Prostate gland (tissue), 2 donors: Measurements from ENCODE around the gene CLEC16A. TPM values are rescaled to one million over a fixed set of nuclear protein-coding genes. Genes with fewer than 3 reads are reported as not detected.

Source experiments
- DNase-seq: peaks from one replicate; pipeline ENCODE4 v3.0.0-alpha.2; 2019; ENCODE audit warnings: low spot score
- H3K27ac ChIP-seq, 2 donors: fragments of 200-600 bp; sonication (generic); 2 replicates each; pipeline ENCODE4 v1.5.1; 2017 to 2019
- H3K27me3 ChIP-seq: fragments of 200-600 bp; sonication (generic); replicated peaks from 2 replicates; pipeline ENCODE4 v1.5.1; 2019; ENCODE audit not compliant: insufficient read depth
- H3K36me3 ChIP-seq, 2 donors: fragments of 200-600 bp; sonication (generic); 1 replicate in 1 of 2; 2 replicates in 1 of 2; pipeline versions ENCODE4 v1.5.1 to v1.8.1; 2017 to 2019
- H3K4me1 ChIP-seq: fragments of 200-600 bp; sonication (generic); replicated peaks from 2 replicates; pipeline ENCODE4 v1.5.1; 2019
- H3K4me3 ChIP-seq, 2 donors: fragments of 200-600 bp; sonication (generic); 2 replicates each; pipeline ENCODE4 v1.5.1; 2017 to 2019
- H3K9me3 ChIP-seq: fragments of 200-600 bp; sonication (generic); 2 replicates; pipeline ENCODE4 v1.5.1; 2017
- CTCF ChIP-seq, 4 experiments: fragments of 200-600 bp in 2 of 4; fragments of 450-650 bp in 2 of 4; sonication (generic) in 2 of 4; IDR thresholded peaks; 1 replicate in 3 of 4; 2 replicates in 1 of 4; pipeline ENCODE4 v1.5.1; 2016 to 2019; ENCODE audit warnings: antibody characterized with exemption in 4 of 4, mild to moderate bottlenecking in 2 of 4, moderate library complexity in 2 of 4
- POLR2A ChIP-seq: fragments of 450-650 bp; IDR thresholded peaks from one replicate; pipeline ENCODE4 v1.6.1; 2016; ENCODE audit warnings: antibody characterized with exemption, mild to moderate bottlenecking
- POLR2AphosphoS5 ChIP-seq: sonication (generic); formaldehyde crosslinking; IDR thresholded peaks from one replicate; pipeline ENCODE4 v1.6.1; 2017; ENCODE audit warnings: antibody characterized with exemption
- WGBS: methylation state at CpG from one replicate; pipeline ENCODE4 v1.1.5; 2018; 5-methylcytosine and 5-hydroxymethylcytosine counted together
- intact Hi-C: fragments of 100-400 bp; cut with DNase I; formaldehyde crosslinking; loops from one replicate; pipeline ENCODE4 v1.14.2; 2022
- total RNA-seq, 2 donors: library from RNA; depleted of rRNA; stranded (reverse); fragments of >200 nt; gene quantifications; one replicate each; pipeline ENCODE4 v1.1.0, GENCODE V29; 2016

Gene CLEC16A
- total RNA-seq, 2 donors from 2014 or later = 26.1 to 52.2 TPM

- no peak for DNase-seq
- Histone ChIP-seq H3K4me3 (no peak overlapping the region), H3K4me1 (no peaks in the 10 kb centered on the region), H3K27me3 (no peaks in the 10 kb centered on the region), H3K36me3 (no peaks in the 10 kb centered on the region), H3K27ac (no peak overlapping the region), H3K9me3 (no peaks in the 10 kb centered on the region)
- TF ChIP-seq POLR2A = no peak
- TF ChIP-seq CTCF (IDR thresholded peaks at IDR 0.05) = no peak
- no peak for TF ChIP-seq POLR2AphosphoS5
- intact Hi-C loops = no loop called here
- whole genome bisulfite sequencing = 78% methylated on average over 6 of the region's 6 CpGs
Observed at GRCh38 chr16:11087691-11088073, 143.3 kb downstream of the CLEC16A start.

GRCh38 chr16:11088074-11088730 is 143.8 kb downstream of the CLEC16A start:
- no peak for TF ChIP-seq POLR2A
- H3K4me1 ChIP-seq = no peaks in the 10 kb centered on the region
- no peaks in the 10 kb centered on the region for H3K27me3 ChIP-seq
- H3K9me3 ChIP-seq = no peaks in the 10 kb centered on the region
- H3K4me3 ChIP-seq = no peak overlapping the region
- intact Hi-C loops = no loop called here
- DNase-seq = no peak
- WGBS = 67% methylated on average over 11 of the region's 11 CpGs
- no peaks in the 10 kb centered on the region for H3K36me3 ChIP-seq
- no peak overlapping the region for H3K27ac ChIP-seq

GRCh38 chr16:11088831-11089230 is 144.5 kb downstream of the CLEC16A start:
- no peaks in the 10 kb centered on the region for H3K9me3 ChIP-seq
- TF ChIP-seq CTCF (IDR thresholded peaks at IDR 0.05) = no peak
- no peak for TF ChIP-seq POLR2A
- TF ChIP-seq POLR2AphosphoS5 = no peak
- H3K36me3 ChIP-seq = no peaks in the 10 kb centered on the region
- H3K4me3 ChIP-seq = no peak overlapping the region
- no peak overlapping the region for H3K27ac ChIP-seq
- WGBS = 82% methylated on average over 6 of the region's 6 CpGs
- no peaks in the 10 kb centered on the region for H3K27me3 ChIP-seq
- intact Hi-C loops = no loop called here
- DNase-seq = no peak
- H3K4me1 ChIP-seq = no peaks in the 10 kb centered on the region

GRCh38 chr16:11089504-11090124 is 145.2 kb downstream of the CLEC16A start:
- Histone ChIP-seq H3K9me3 (no peaks in the 10 kb centered on the region), H3K4me3 (no peak overlapping the region), H3K27ac (no peak overlapping the region), H3K27me3 (no peaks in the 10 kb centered on the region), H3K36me3 (no peaks in the 10 kb centered on the region), H3K4me1 (no peaks in the 10 kb centered on the region)
- intact Hi-C loops = no loop called here
- WGBS = 61% methylated on average over 12 of the region's 12 CpGs
- no peak for DNase-seq
- TF ChIP-seq CTCF (IDR thresholded peaks at IDR 0.05) (no peak), POLR2AphosphoS5 (no peak), POLR2A (no peak)

GRCh38 chr16:11090232-11090631 is 145.9 kb downstream of the CLEC16A start:
- Histone ChIP-seq H3K27me3 (no peaks in the 10 kb centered on the region), H3K4me3 (no peak overlapping the region), H3K27ac (no peak overlapping the region), H3K4me1 (no peaks in the 10 kb centered on the region), H3K36me3 (no peaks in the 10 kb centered on the region), H3K9me3 (no peaks in the 10 kb centered on the region)
- TF ChIP-seq CTCF (IDR thresholded peaks at IDR 0.05) (no peak), POLR2A (no peak), POLR2AphosphoS5 (no peak)
- 80% methylated on average over 6 of the region's 6 CpGs for WGBS
- intact Hi-C loops = no loop called here
- no peak for DNase-seq
